ENCODE measurements around the gene CREBL2.

GRCh38 chr12:12676605-12677004 lies 64.9 kb downstream of the CREBL2 start:
- no peak for TF ChIP-seq CTCF (IDR thresholded peaks at IDR 0.05)
- no peak for TF ChIP-seq POLR2A (IDR thresholded peaks at IDR 0.05)
